HG03196 (cell line): ENCODE measurements around the gene SEMA6B.

Experiments
- ATAC-seq: cut with Tn5 transposase; IDR thresholded peaks from one replicate; pipeline ENCODE4 v1.9.1; 2021; ENCODE audit not compliant: unreplicated experiment

The SEMA6B gene

GRCh38 chr19:4513248-4513647 is 46.2 kb downstream of the SEMA6B start:
- ATAC-seq = no peak

- no peak for ATAC-seq
Measured at GRCh38 chr19:4512070-4512469, 47.4 kb downstream of the SEMA6B start.

- ATAC-seq = no peak
Measured at GRCh38 chr19:4511300-4512054, 48.0 kb downstream of the SEMA6B start.

- no peak for ATAC-seq
Measured at GRCh38 chr19:4510435-4511255, 48.8 kb downstream of the SEMA6B start.

- no peak for ATAC-seq
Measured at GRCh38 chr19:4508698-4509097, 50.8 kb downstream of the SEMA6B start.

- ATAC-seq = no peak
Measured at GRCh38 chr19:4507804-4508203, 51.7 kb downstream of the SEMA6B start.

- no peak for ATAC-seq
Measured at GRCh38 chr19:4507150-4507452, 52.4 kb downstream of the SEMA6B start.

GRCh38 chr19:4506449-4507149 is 52.9 kb downstream of the SEMA6B start:
- ATAC-seq = no peak

GRCh38 chr19:4505570-4506448 is 53.7 kb downstream of the SEMA6B start:
- ATAC-seq = no peak

- ATAC-seq = no peak
Measured at GRCh38 chr19:4504891-4505569, 54.5 kb downstream of the SEMA6B start.

GRCh38 chr19:4504297-4504701 is 55.2 kb downstream of the SEMA6B start:
- no peak for ATAC-seq

GRCh38 chr19:4503825-4504170 is 55.7 kb downstream of the SEMA6B start:
- no peak for ATAC-seq

- no peak for ATAC-seq
Measured at GRCh38 chr19:4503132-4503824, 56.2 kb downstream of the SEMA6B start.

- ATAC-seq = no peak
Measured at GRCh38 chr19:4502282-4503131, 57.0 kb downstream of the SEMA6B start.

- no peak for ATAC-seq
Measured at GRCh38 chr19:4501691-4502090, 57.8 kb downstream of the SEMA6B start.

GRCh38 chr19:4500841-4501591 is 58.5 kb downstream of the SEMA6B start:
- no peak for ATAC-seq

- no peak for ATAC-seq
Measured at GRCh38 chr19:4499855-4500254, 59.6 kb downstream of the SEMA6B start.

GRCh38 chr19:4499318-4499717 is 60.2 kb downstream of the SEMA6B start:
- ATAC-seq = no peak
